Uterus (tissue), 4 donors: Measurements from ENCODE around the gene TNS1. TPM values are rescaled to one million over a fixed set of nuclear protein-coding genes. Genes with fewer than 3 reads are reported as not detected.

Experiments
- DNase-seq, 2 donors: peaks; one replicate each; pipeline ENCODE4 v3.0.0-alpha.2; 2019 to 2020
- H3K27ac ChIP-seq, 2 donors: fragments of 200-600 bp; sonication (generic); 1 replicate in 1 of 2; 2 replicates in 1 of 2; pipeline ENCODE4 v1.5.1; 2016 to 2018
- H3K27me3 ChIP-seq, 2 donors: fragments of 200-600 bp; sonication (generic); one replicate each; pipeline ENCODE4 v1.5.1; 2018 to 2019; ENCODE audit warnings: control low read depth in 1 of 2
- H3K36me3 ChIP-seq, 2 donors: fragments of 200-600 bp; sonication (generic); one replicate each; pipeline ENCODE4 v1.5.1; 2019; ENCODE audit warnings: control low read depth in 1 of 2
- H3K4me1 ChIP-seq, 2 donors: fragments of 200-600 bp; sonication (generic); one replicate each; pipeline ENCODE4 v1.5.1; 2018 to 2019; ENCODE audit warnings: control low read depth in 1 of 2
- H3K4me3 ChIP-seq, 2 donors: fragments of 200-600 bp; sonication (generic); 1 replicate in 1 of 2; 2 replicates in 1 of 2; pipeline ENCODE4 v1.5.1; 2018 to 2019; ENCODE audit warnings: mild to moderate bottlenecking in 1 of 2
- H3K9me3 ChIP-seq, 2 donors: fragments of 200-600 bp; sonication (generic); one replicate each; pipeline ENCODE4 v1.5.1; 2019; ENCODE audit warnings: control low read depth in 1 of 2
- CTCF ChIP-seq, 4 experiments: fragments of 200-600 bp in 2 of 4; fragments of 450-650 bp in 2 of 4; sonication (generic) in 2 of 4; IDR thresholded peaks; one replicate each; pipeline ENCODE4 v1.5.1; 2016 to 2019; ENCODE audit warnings: antibody characterized with exemption in 4 of 4, mild to moderate bottlenecking in 2 of 4, moderate library complexity in 1 of 4
- POLR2A ChIP-seq, 2 donors: fragments of 450-650 bp; IDR thresholded peaks; one replicate each; pipeline ENCODE4 v1.6.1; 2016; ENCODE audit warnings: antibody characterized with exemption in 2 of 2, mild to moderate bottlenecking in 1 of 2, moderate library complexity in 1 of 2
- intact Hi-C: fragments of 100-400 bp; cut with DNase I; formaldehyde crosslinking; loops from one replicate; pipeline ENCODE4 v1.15.1; 2023; ENCODE audit warnings: low total_unique reads
- total RNA-seq, 4 donors: library from RNA; depleted of rRNA in 3 of 4; stranded (reverse); fragments of >200 nt in 3 of 4; gene quantifications; one replicate each; pipeline versions ENCODE4 v1.1.0 to v1.2.4, GENCODE V29; 2014 to 2023
- donor health status: DM: yes; HTN: yes; CAD: no.

The TNS1 gene
- total RNA-seq, 4 donors from 2014 or later = 144 to 1,338 (median 313) TPM

- intact Hi-C loops = loop anchor here (5.0 kb wide), 1 partner anchor 42 kb away; no protein-coding TSS in a partner anchor
- no peaks in the 10 kb centered on the region for H3K27me3 ChIP-seq
Observed at GRCh38 chr2:217900010-217900779, 102.6 kb downstream of the TNS1 start.

GRCh38 chr2:217899231-217900009, 103.4 kb downstream of the TNS1 start:
- Histone ChIP-seq H3K4me3 (no peak overlapping the region), H3K4me1 (peaks cover 18 to 40% of the 10 kb centered on the region in 2 donors), H3K9me3 (no peaks in the 10 kb centered on the region), H3K27me3 (no peaks in the 10 kb centered on the region), H3K27ac (peak overlapping the region; percentile 92 to 97), H3K36me3 (no peaks in the 10 kb centered on the region)
- DNase-seq = peak; percentile 81 to 89
- intact Hi-C loops = loop anchor here (5.0 kb wide), 1 partner anchor 43 kb away; no protein-coding TSS in a partner anchor
- TF ChIP-seq CTCF (IDR thresholded peaks at IDR 0.05) = peak; percentile 56 to 74 (median 70)
- peak in 1 of 2 donors; percentile 24 for TF ChIP-seq POLR2A (IDR thresholded peaks at IDR 0.05)

More at GRCh38 chr2:217900010-217900779, 102.6 kb downstream of the TNS1 start:
- Histone ChIP-seq H3K9me3 (no peaks in the 10 kb centered on the region), H3K27ac (peak overlapping the region; percentile 92 to 97), H3K4me1 (peaks cover 18 to 48% of the 10 kb centered on the region in 2 donors), H3K36me3 (no peaks in the 10 kb centered on the region), H3K4me3 (no peak overlapping the region)
- TF ChIP-seq POLR2A (IDR thresholded peaks at IDR 0.05) = no peak
- no peak for TF ChIP-seq CTCF (IDR thresholded peaks at IDR 0.05)
- DNase-seq = peak in 1 of 2 donors; percentile 34

- peak; percentile 31 to 38 for DNase-seq
- Histone ChIP-seq H3K4me3 (no peak overlapping the region), H3K27me3 (no peaks in the 10 kb centered on the region), H3K27ac (peak overlapping the region; percentile 92 to 97), H3K36me3 (no peaks in the 10 kb centered on the region), H3K4me1 (peaks cover 5 to 29% of the 10 kb centered on the region in 2 donors), H3K9me3 (no peaks in the 10 kb centered on the region)
- intact Hi-C loops = no loop called here
- peak in 1 of 2 donors; percentile 14 for TF ChIP-seq POLR2A (IDR thresholded peaks at IDR 0.05)
- no peak for TF ChIP-seq CTCF (IDR thresholded peaks at IDR 0.05)
Observed at GRCh38 chr2:217897816-217898806, 104.7 kb downstream of the TNS1 start.

DNA sequence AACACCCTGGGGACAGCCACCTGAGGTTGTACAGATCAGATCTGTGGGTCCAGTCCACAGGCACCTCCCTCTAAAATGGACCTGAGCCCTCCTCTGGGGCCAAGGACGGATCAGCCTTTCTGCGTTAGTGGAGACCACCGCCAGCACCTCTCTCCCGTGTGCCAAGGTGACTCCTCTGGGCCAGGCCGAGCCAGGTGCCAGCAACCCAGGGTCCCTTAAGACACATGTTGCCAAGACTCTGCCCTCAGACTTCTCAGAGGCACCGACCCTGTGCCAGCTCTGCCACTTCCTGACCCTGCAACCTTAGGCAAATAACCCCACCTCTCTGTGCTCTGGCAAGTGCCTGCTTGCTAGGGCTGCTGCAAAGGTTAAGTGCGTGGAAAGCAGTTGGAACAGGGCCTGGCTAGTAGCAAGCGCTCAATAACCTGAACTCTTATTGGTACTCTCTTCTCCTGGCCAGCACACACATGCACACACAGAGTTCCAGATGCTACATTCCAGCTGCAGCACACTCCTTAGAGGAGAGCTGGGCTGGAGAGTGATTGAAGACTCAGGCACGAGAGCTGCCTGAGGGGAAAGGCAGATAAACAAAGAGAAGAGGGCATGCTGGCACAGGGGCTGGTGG, 105.6 kb downstream of the TNS1 start:
- intact Hi-C loops = no loop called here
- TF ChIP-seq CTCF (IDR thresholded peaks at IDR 0.05) (no peak), POLR2A (IDR thresholded peaks at IDR 0.05) (no peak)
- peaks cover 4 to 26% of the 10 kb centered on the region in 2 donors for H3K4me1 ChIP-seq
- no peaks in the 10 kb centered on the region for H3K27me3 ChIP-seq
- peak in 1 of 2 donors; percentile 20 for DNase-seq
- no peaks in the 10 kb centered on the region for H3K9me3 ChIP-seq
- H3K36me3 ChIP-seq = no peaks in the 10 kb centered on the region
- no peak overlapping the region for H3K4me3 ChIP-seq
- peak overlapping the region; percentile 92 to 97 for H3K27ac ChIP-seq
